ENCODE measurements around the gene FEM1B.
A peak's percentile ranks its signal among the peaks of the same experiment; 100 is the strongest.

Gene FEM1B

DNA sequence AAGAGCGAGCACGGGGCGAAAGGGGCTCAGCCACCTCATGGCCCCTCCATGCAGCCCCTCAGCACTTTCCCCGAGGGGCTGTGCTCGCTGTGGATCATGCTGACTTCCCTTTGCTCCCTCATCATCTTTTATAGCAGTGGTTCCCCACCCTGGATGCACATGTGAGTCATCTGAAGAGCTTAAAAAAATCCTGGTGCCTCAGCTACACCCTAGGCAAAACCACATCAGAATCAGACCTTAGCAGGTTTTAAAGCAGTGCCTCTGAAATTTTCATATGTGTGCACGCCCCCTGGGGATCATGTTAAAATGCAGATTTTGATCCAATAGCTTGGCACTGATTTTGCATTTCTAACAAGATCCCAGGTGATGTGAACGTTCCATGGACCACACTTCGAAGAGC, 50.9 kb downstream of the FEM1B start:
- no peak for DNase-seq

DNA sequence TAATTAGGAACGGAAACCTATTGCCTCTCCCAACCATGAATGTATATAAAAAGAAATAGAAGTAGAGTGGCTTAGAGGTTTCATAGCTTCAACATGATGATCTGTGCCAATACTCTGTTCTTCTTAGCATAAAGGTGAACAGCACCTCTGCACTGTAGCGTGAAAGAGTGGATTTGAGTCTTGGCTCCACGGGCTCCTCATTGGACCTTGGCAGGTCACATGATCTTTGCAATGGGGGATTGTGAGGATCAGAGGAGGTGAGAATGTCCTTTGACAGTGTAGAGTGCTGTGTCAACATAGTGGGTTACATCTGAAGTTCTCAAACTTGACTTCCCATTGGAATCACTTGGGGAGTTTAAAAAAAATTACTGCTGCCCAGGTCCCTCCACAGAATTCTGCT, 51.4 kb downstream of the FEM1B start:
- DNase-seq: no peak

DNA sequence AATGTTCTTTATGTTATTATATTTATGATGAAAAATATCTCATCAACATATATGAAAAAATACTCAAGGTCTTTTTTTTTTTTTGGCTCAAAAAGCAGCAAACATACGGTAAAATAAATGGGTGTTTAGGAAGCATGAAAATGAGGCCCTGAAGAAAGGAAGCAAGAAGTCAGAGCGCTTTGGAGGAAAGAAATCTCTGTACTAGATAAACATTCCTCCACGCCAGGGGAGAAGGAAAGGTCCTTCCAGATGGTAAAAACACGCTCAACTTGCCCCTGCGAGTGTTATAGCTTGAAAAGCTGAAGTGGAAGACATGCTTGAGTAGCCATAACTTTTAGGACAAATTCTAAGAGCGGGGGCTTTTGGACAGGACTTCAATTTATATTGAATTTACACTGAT, 52.9 kb downstream of the FEM1B start:
- no peak for DNase-seq

DNA sequence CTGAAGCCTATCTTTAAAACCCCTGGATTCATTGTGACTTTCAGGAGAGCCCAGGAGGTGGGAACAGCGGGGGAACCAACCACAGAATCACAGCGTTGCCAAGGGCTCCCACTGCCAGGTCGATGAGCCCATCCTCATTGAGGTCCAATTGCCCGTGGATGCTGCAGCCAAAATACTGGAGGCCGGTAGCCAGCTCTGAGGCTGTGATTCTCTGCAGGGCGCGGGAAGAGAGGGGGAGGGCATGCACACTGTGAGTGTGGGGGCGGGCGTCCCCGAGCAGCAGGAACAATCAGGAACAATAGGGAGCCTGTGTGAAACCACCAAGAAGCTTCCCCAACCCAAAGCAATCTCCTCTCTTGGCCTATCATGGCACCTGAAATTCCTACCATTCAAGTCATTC, 53.4 kb downstream of the FEM1B start:
- DNase-seq: no peak

DNA sequence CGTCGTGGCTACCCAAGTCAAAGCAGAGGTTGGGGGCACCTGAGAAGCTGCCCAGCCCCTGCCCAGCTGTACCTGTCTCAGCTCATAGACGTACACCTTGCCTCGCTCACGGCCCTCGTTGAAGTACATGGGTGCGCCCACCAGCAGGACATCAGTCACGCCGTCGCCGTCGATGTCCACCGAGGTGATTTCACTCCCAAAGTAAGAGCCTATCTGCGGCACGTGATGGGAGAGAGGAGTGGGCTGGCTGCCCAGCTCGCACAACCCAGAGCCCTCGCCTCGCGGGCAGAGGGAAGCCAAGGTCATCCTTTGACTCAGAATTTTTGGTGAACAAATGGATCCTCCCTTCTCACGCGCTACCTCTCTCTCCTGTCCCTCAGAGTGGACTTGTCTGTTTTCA, 54.7 kb downstream of the FEM1B start:
- no peak for DNase-seq

DNA sequence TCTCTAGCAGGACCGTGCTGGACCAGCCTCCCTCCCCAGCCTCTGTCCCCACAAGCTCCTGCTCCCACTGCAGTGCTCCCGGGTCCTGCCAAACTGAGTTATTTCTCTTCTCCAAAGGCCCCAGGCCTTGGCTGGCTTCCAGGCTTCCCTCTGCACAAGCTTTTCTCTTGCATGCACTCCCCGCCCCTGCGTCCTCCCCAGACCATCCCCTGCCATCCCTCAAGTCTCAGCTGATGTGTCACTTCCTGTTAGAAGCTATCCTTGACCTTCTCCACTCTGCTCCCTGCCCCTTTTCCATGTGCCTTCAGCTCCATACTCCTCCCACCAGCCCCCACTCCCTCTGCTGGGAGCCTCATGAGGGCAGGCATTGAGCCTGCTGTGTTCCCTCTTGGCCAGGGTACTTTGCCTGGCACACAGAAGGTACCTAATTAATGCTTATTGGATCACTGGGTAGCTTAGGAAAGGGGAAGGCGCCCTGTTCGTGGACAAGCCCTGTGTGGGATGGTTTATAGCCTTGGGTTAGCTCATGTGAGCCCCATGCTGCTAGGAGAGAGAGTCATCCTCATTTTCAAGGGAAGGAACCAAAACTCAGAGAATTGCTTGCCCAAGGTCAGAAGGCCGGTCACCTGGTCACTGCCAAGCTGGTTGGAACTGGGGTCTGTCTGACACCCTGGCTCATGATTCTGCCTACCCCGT, 56.4 kb downstream of the FEM1B start:
- peak; percentile 19 for DNase-seq

DNA sequence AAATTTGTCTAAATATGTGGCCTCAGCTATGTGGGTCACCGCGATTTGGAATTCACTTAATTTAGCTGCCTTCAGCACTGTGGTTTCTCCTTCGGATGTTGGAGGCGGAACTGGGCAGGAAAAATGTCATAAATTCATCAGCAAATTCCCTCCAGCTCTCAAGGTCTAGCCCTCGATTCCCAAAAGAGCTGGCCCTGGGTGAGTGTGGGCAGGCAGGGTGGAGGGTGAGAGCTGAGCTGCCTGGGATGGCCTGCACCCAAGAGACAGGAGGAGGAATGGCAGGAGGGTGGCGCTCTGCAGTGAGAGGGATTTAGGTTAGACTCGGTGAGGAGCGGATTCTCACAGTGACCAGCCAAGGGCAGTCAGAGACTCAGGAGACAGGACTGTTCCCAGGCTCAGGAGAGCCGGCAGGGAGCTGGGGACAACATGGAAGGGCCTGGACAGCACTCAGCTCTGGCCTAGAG, 57.1 kb downstream of the FEM1B start:
- DNase-seq: no peak

DNA sequence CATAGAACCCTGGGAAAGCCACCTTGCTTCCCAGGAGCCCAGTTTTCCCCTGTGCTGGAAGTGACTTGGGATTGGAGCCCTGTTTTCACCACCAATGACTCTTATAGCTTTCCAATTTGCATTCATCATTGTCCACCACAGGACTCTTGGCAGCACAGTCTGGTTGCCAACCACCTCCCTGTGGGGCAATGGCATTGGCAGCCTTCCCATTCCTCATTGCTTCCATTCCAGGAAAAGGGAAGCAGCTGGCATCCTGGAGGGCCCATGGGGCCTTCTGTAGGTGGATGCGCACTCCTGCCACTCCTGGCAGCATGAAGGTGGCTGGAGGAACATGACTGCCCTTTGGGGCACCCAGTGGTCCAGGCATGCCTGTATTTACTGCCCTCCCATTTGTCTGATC, 57.7 kb downstream of the FEM1B start:
- no peak for DNase-seq

DNA sequence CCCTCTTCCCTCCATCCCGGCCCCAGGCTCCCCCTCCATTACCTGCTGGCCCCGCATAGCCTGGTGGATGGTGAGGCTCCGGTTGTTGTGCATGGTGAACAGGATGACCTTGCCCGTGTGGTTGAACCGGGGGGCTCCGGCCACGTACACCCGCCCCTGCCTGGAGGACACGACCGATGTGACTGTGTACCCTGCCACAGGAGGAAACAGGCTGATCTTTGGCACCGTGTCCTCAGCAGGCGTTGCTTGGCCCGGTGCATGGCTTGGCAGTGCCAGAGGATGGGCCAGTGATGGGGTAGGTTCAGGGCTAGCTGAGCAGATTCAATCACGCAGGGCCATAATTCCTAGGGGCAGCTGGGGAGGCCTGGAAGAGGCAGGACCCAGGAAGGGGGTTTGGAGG, 58.1 kb downstream of the FEM1B start:
- DNase-seq: no peak

DNA sequence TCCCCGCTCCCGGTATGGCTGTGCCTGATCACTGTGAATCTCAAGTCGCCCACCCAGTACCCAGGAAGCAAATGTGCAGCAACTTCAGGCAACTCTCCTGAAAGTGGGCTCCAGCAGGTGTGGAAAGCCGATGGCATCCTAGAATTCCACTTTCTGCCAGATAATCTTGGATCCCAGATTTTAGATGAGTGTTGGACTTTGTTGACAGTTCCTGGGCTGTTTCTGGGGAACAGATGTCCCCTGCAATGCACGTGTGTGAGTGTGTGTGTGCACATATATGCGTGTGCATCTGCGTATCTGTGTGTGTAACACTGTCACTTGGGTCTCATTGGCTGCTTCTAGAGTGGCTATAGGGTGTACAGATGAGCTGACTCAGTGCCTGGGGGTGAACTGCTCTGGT, 59.0 kb downstream of the FEM1B start:
- no peak for DNase-seq

DNA sequence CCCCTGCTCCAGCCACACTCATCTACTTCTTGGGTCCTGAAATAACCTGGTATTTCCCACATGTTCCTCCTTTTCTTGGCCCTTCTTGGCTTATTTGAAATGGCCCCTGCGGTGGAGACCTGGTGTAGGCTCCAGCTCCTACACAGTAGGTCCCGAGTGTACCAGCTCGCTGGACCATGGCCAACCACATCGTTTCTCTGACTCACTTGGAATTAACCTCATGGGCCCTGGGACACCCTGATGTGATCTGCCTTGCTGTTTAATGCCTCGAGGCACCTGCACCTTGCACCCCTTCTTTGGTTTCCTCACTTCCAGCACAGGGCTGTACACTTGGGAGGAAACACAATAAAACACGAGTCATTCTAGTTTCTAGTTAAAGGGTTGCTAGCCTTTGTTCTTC, 60.3 kb downstream of the FEM1B start:
- no peak for DNase-seq

DNA sequence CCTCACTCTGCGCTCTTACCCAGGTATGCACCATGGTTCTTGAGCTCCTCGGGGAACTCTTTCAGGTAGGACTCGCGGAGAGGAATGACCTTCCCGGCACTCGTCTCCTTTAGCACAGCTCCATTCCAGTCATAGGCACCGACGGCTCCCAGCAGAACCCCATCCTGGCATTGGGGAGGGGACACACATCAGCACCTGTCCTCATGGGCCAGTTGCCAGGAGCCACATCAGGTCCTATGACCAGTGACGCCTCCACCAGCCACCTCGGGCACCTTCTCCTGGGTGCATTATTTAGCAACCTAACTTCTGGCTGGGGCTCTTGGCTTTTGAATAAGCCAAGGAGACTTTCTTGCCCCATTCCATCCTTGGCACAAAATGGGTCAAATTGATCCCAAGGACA, 61.9 kb downstream of the FEM1B start:
- no peak for DNase-seq

DNA sequence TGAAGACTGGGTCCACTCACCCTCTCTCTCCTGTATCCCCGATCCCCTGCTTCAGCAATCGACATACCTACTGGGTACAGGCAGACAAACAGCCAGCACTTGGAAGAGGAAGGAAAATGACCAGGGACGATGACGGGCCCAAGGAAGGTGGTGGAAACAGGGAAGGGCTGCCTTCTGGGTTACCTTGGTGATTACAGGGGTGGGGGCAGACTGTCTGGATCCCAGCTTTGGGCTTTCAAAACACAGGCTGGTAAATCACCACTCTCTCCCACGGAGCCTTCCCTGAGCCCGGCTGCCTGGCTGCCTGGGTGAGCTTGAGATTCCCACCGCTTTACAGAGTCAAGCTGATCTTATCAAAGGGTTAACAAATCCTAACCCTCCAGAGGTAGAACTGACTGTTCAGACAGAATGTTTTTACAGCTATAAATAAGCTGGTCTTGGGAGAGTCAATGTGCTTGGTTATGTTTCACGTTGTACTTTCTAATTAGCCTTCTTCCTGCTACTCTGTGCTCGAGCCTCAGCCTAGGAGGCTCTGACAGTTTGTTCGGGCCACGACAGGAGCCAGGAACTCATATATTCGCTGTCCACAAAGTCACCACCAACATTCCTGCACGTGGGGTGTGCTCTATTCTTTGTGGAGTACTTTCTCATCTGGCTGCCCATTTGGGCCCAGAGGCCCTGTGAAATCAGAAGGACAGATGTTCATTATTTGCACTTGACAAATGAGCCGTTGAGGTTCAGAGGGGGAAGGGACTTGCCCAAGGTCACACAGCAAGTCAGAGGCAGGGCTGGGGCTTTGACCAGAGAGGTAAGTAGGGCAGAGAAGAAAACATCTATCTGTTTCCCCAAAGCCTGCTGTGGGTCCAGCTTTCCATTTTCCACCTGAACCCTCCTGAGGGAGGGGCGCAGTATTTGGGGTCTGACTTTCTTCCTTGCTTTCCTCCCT, 63.5 kb downstream of the FEM1B start:
- no peak for DNase-seq

DNA sequence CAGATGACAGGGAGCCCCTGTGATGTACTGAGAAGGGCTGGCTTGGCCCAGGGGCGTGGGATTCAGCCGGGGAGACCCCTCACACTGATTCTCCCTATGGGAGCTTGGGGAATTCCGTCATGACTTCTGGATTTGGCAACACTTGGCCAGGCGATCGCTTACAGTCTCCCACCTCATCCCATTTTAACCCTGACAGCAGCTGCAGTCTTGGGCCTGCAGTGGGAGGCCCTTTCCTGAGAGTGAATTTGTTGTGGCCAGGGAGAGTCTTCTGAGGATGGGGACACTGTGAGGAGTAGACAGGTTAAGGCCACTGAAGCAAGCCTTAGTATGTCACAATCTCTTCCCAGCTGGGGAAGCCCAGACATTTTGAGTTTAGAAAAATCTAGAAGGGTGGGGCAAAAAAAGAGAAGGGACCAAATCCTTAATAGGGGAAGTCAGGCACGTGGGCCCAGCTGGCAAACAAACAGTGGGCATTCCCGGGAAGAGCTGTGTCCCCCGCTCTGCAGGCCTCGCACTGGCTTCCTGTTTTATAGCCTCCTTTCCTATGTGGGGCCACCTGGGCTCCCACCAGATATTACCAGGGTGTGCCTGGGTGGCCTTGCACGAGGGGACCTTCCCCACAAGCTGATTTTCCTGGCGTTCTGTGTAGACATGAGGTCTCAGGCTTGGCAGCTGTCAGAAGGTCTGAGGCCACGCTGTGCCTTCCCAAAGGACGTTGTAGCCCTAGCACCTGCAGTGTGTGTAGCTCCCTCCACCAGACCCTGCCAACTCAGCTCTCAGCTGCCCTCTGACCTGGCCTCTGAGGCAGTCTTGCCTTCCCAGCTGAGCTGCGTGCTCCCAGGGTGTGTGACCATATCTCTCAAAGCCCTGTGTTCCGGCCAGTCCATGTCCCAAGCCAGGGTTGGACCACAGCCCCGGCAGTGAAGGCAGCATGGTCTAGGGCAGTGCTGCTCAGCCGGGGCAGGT, 64.5 kb downstream of the FEM1B start:
- no peak for DNase-seq

DNA sequence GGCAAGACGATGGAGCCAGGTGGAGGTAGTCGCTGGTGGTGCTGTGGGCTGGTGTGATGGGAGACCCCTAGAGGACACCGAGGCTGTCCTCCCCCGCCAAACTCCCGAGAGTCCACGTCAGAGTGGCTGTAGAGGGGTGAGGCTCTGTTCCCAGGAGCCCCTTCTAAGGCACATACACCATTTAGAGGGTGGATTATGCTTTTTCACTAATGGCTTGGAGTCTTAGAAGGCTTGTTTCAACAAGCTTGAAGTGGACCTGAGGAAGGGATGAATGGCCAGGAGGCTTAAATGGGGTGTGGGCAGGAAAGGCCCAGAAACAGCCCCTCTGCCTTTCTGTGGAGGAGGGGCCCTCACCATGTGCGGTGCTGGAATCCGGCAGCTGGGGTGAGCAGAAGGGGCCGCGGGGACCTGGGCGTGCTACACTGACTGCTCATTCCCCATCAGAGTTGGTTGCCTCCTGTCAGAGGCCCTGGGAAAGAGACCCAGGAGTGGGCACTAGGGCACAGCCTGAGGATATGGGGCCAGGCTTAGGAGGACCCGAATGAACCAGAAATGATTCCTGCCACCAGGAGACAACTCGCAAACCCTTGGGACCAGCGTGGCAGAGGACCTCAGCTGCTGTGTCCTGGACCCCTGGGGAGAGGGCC, 66.2 kb downstream of the FEM1B start:
- no peak for DNase-seq

DNA sequence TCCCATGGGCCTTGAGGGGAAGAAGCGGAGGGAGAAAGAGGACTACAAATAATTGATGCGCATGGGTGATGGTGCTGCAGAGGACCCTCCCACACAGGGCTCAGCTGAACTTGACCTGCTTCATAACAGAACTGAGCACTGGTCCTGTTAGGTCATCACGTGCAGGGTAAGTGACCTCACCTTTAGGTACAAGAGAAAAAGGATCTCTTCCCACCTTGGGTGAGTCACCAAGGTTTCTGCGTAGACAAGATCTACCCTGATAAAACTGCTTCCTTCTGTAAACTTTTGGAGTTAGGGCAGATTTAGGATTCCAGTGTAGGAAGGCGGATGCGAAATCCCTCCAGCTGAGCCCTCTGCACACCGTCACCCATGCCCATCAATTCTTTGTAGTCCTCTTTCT, 67.1 kb downstream of the FEM1B start:
- DNase-seq: no peak

Measured in hematopoietic multipotent progenitor cell treated with erythropoietin and hydrocortisone succinate and interleukin-3 and kit ligand, for 4 days (in vitro differentiated cells).